H9 (cell line): Measurements from ENCODE around the gene EFNA3. TPM values are rescaled to one million over a fixed set of nuclear protein-coding genes. Genes with fewer than 3 reads are reported as not detected.

ENCODE experiments used
- DNase-seq: peaks from one replicate; pipeline ENCODE4 v3.0.0-alpha.2; 2017
- H2AFZ ChIP-seq: one replicate; pipeline ENCODE4 v1.6.1; 2013; ENCODE audit warnings: mild to moderate bottlenecking, low read length, control low read depth, moderate library complexity
- H2AK5ac ChIP-seq: 2 replicates; pipeline ENCODE4 v1.6.1; 2013; ENCODE audit warnings: low read length, control low read depth, mixed read lengths; ENCODE audit not compliant: insufficient read length
- H2BK120ac ChIP-seq: one replicate; pipeline ENCODE4 v1.6.1; 2013; ENCODE audit warnings: low read depth, mild to moderate bottlenecking, low read length, control low read depth, inconsistent platforms; ENCODE audit not compliant: poor library complexity, severe bottlenecking
- H2BK12ac ChIP-seq: 2 replicates; pipeline ENCODE4 v1.6.1; 2013; ENCODE audit warnings: low read length, control low read depth, mixed read lengths, low read depth; ENCODE audit not compliant: insufficient read length
- H2BK15ac ChIP-seq: 2 replicates; pipeline ENCODE4 v1.6.1; 2013; ENCODE audit warnings: low read depth, low read length, control low read depth
- H2BK20ac ChIP-seq: one replicate; pipeline ENCODE4 v1.6.1; 2013; ENCODE audit warnings: low read depth, mild to moderate bottlenecking, low read length, control low read depth, inconsistent platforms; ENCODE audit not compliant: poor library complexity, severe bottlenecking
- H2BK5ac ChIP-seq: 2 replicates; pipeline ENCODE4 v1.6.1; 2013; ENCODE audit warnings: low read length, control low read depth, mixed read lengths; ENCODE audit not compliant: insufficient read length
- H3K14ac ChIP-seq: 2 replicates; pipeline ENCODE4 v1.6.1; 2013; ENCODE audit warnings: low read length, control low read depth; ENCODE audit not compliant: insufficient read depth
- H3K18ac ChIP-seq: 2 replicates; pipeline ENCODE4 v1.6.1; 2013; ENCODE audit warnings: low read depth, mild to moderate bottlenecking, mixed read lengths, low read length, control low read depth; ENCODE audit not compliant: insufficient read length
- H3K23ac ChIP-seq: 2 replicates; pipeline ENCODE4 v1.6.1; 2013; ENCODE audit warnings: low read length, control low read depth, mixed read lengths, low read depth; ENCODE audit not compliant: insufficient read length
- H3K23me2 ChIP-seq: 2 replicates; pipeline ENCODE4 v1.6.1; 2013; ENCODE audit warnings: low read depth, mild to moderate bottlenecking, mixed read lengths, low read length, control low read depth; ENCODE audit not compliant: insufficient read length, poor library complexity, severe bottlenecking
- H3K27ac ChIP-seq: 2 replicates; pipeline ENCODE4 v1.5.1; 2013; ENCODE audit warnings: low read length, control low read depth, mixed read lengths, low read depth; ENCODE audit not compliant: insufficient read length
- H3K27me3 ChIP-seq: 2 replicates; pipeline ENCODE4 v1.6.1; 2013; ENCODE audit warnings: low read length, control low read depth, inconsistent platforms; ENCODE audit not compliant: insufficient read depth
- H3K4ac ChIP-seq: 2 replicates; pipeline ENCODE4 v1.6.1; 2013; ENCODE audit warnings: low read depth, mild to moderate bottlenecking, control low read depth, inconsistent platforms, low read length, moderate library complexity
- H3K4me1 ChIP-seq: 2 replicates; pipeline ENCODE4 v1.6.1; 2013; ENCODE audit warnings: low read length, control low read depth, inconsistent platforms; ENCODE audit not compliant: insufficient read depth
- H3K4me2 ChIP-seq: 2 replicates; pipeline ENCODE4 v1.6.1; 2013; ENCODE audit warnings: low read length, control low read depth, mixed read lengths; ENCODE audit not compliant: insufficient read length, insufficient read depth
- H3K56ac ChIP-seq: 2 replicates; pipeline ENCODE4 v1.6.1; 2013; ENCODE audit warnings: low read depth, mild to moderate bottlenecking, mixed read lengths, low read length, control low read depth; ENCODE audit not compliant: insufficient read length
- H3K79me1 ChIP-seq: 2 replicates; pipeline ENCODE4 v1.6.1; 2013; ENCODE audit warnings: low read depth, mild to moderate bottlenecking, moderate library complexity, low read length, control low read depth, inconsistent platforms; ENCODE audit not compliant: insufficient read depth, poor library complexity, severe bottlenecking
- H3K79me2 ChIP-seq: 2 replicates; pipeline ENCODE4 v1.6.1; 2013; ENCODE audit warnings: low read length, control low read depth, inconsistent platforms; ENCODE audit not compliant: insufficient read depth
- H3K9ac ChIP-seq: 2 replicates; pipeline ENCODE4 v1.6.1; 2013; ENCODE audit warnings: low read length, control low read depth, mixed read lengths; ENCODE audit not compliant: insufficient read length; ENCODE audit errors: extremely low read depth
- H3K9me3 ChIP-seq: one replicate; pipeline ENCODE4 v1.6.1; 2013; ENCODE audit warnings: low read depth, low read length, inconsistent platforms; ENCODE audit not compliant: control insufficient read depth
- H3T11ph ChIP-seq: one replicate; pipeline ENCODE4 v1.6.1; 2013; ENCODE audit warnings: mild to moderate bottlenecking, low read length, control low read depth, inconsistent platforms
- H4K20me1 ChIP-seq: one replicate; pipeline ENCODE4 v1.6.1; 2013; ENCODE audit not compliant: control insufficient read depth, insufficient read length, insufficient read depth
- H4K5ac ChIP-seq: 2 replicates; pipeline ENCODE4 v1.6.1; 2013; ENCODE audit warnings: low read depth, mild to moderate bottlenecking, mixed read lengths, low read length, control low read depth; ENCODE audit not compliant: insufficient read length
- H4K8ac ChIP-seq: replicated peaks from 2 replicates; pipeline ENCODE4 v1.6.1; 2013; ENCODE audit warnings: low read length, control low read depth, mixed read lengths, low read depth; ENCODE audit not compliant: insufficient read length
- H4K91ac ChIP-seq: 2 replicates; pipeline ENCODE4 v1.6.1; 2013; ENCODE audit warnings: low read depth, mild to moderate bottlenecking, moderate library complexity, mixed read lengths, low read length, control low read depth; ENCODE audit not compliant: insufficient read length
- H3K27ac Mint-ChIP-seq, 3 experiments: 2 replicates in 2 of 3; 3 replicates in 1 of 3; pipeline ENCODE4 v1.8.0; 2020 to 2021; ENCODE audit warnings: mixed read lengths in 3 of 3, mild to moderate bottlenecking in 1 of 3, moderate library complexity in 1 of 3
- H3K27me3 Mint-ChIP-seq: 2 replicates; pipeline ENCODE4 v1.8.0; 2021; ENCODE audit warnings: low read depth, mild to moderate bottlenecking, moderate library complexity, mixed read lengths
- H3K36me3 Mint-ChIP-seq, 3 experiments: 2 replicates in 2 of 3; 3 replicates in 1 of 3; pipeline ENCODE4 v1.8.0; 2020 to 2021; ENCODE audit warnings: low read depth in 3 of 3, mixed read lengths in 3 of 3; ENCODE audit not compliant: insufficient read depth in 1 of 3
- H3K4me1 Mint-ChIP-seq, 2 experiments: 2 replicates each; pipeline ENCODE4 v1.8.0; 2020; ENCODE audit warnings: mixed read lengths in 2 of 2
- H3K4me3 Mint-ChIP-seq, 2 experiments: 2 replicates in 1 of 2; 3 replicates in 1 of 2; pipeline ENCODE4 v1.8.0; 2020 to 2021; ENCODE audit warnings: mild to moderate bottlenecking in 2 of 2, mixed read lengths in 2 of 2, moderate library complexity in 1 of 2
- H3K9me3 Mint-ChIP-seq, 2 experiments: 2 replicates in 1 of 2; 3 replicates in 1 of 2; pipeline ENCODE4 v1.8.0; 2020; ENCODE audit warnings: mild to moderate bottlenecking in 2 of 2, mixed read lengths in 2 of 2, moderate library complexity in 1 of 2
- WGBS: extraction: QIAGEN DNeasy Blood & Tissue Kit; methylation state at CpG from one replicate; pipeline ENCODE4 v1.1.7; 2013; ENCODE audit warnings: missing lambda C conversion rate, low lambda C conversion rate, mixed read lengths; ENCODE audit not compliant: insufficient read length; ENCODE audit errors: extremely low coverage; 5-methylcytosine and 5-hydroxymethylcytosine counted together
- total RNA-seq: library from RNA; stranded (reverse); gene quantifications from 2 replicates; pipeline ENCODE4 v1.2.1, GENCODE V29; 2021
- TF ChIP-seq, protein P1 (sequence below): fragments of 200-600 bp; sonication (generic); conservative IDR thresholded peaks from 3 replicates; pipeline ENCODE4 v1.8.0; 2021; ENCODE audit warnings: antibody characterized with exemption, mild to moderate bottlenecking

EFNA3 gene
- total RNA-seq, 1 experiment from 2014 or later: 3.9 TPM

DNA sequence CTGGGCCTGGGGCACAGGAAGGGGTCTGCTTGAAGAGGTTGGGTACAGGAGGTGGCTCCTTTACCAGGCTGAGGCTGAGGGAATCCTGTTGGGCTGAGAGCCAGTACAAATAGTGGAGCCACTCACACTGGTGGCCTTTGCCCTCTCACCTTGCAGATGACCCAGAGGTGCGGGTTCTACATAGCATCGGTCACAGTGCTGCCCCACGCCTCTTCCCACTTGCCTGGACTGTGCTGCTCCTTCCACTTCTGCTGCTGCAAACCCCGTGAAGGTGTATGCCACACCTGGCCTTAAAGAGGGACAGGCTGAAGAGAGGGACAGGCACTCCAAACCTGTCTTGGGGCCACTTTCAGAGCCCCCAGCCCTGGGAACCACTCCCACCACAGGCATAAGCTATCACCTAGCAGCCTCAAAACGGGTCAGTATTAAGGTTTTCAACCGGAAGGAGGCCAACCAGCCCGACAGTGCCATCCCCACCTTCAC lies 55.2 kb downstream of the EFNA3 start:
- no peak overlapping the region for H4K8ac ChIP-seq
- H3K14ac ChIP-seq: no peak overlapping the region
- no peak overlapping the region for H2BK5ac ChIP-seq
- H2AFZ ChIP-seq: no peak overlapping the region
- TF ChIP-seq, protein P1, sequence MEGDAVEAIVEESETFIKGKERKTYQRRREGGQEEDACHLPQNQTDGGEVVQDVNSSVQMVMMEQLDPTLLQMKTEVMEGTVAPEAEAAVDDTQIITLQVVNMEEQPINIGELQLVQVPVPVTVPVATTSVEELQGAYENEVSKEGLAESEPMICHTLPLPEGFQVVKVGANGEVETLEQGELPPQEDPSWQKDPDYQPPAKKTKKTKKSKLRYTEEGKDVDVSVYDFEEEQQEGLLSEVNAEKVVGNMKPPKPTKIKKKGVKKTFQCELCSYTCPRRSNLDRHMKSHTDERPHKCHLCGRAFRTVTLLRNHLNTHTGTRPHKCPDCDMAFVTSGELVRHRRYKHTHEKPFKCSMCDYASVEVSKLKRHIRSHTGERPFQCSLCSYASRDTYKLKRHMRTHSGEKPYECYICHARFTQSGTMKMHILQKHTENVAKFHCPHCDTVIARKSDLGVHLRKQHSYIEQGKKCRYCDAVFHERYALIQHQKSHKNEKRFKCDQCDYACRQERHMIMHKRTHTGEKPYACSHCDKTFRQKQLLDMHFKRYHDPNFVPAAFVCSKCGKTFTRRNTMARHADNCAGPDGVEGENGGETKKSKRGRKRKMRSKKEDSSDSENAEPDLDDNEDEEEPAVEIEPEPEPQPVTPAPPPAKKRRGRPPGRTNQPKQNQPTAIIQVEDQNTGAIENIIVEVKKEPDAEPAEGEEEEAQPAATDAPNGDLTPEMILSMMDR: no peak
- no peaks in the 10 kb centered on the region; the same call in 1 of the 2 replicates for H3K27me3 ChIP-seq
- H3K79me1 ChIP-seq: no peaks in the 10 kb centered on the region
- H3K9me3 Mint-ChIP-seq: no peaks in the 10 kb centered on the region
- no peak overlapping the region for H3K9ac ChIP-seq
- H2BK120ac ChIP-seq: no peak overlapping the region
- DNase-seq: no peak
- H2BK15ac ChIP-seq: no peak overlapping the region
- 0 out of 2 replicates have a peak, but pooled peaks cover 2% of the 10 kb centered on the region for H3K79me2 ChIP-seq
- H3T11ph ChIP-seq: no peak overlapping the region
- H3K23me2 ChIP-seq: peaks cover 22% of the 10 kb centered on the region
- WGBS: no CpG with 5 or more reads among the region's 7 CpGs
- no peak overlapping the region for H2BK12ac ChIP-seq
- H3K27me3 Mint-ChIP-seq: peaks cover 33% of the 10 kb centered on the region
- no peak overlapping the region for H3K4ac ChIP-seq
- no peaks in the 10 kb centered on the region for H4K20me1 ChIP-seq
- no peak overlapping the region for H4K91ac ChIP-seq
- H3K56ac ChIP-seq: no peak overlapping the region
- peaks cover 38% of the 10 kb centered on the region in 2 experiments for H3K4me1 Mint-ChIP-seq
- H3K9me3 ChIP-seq: no peaks in the 10 kb centered on the region
- no peak overlapping the region for H2AK5ac ChIP-seq
- H3K4me3 Mint-ChIP-seq: peak overlapping the region in 1 of 2 experiments; percentile 93; a peak in 2 of 5 replicates
- H3K27ac Mint-ChIP-seq: no peak overlapping the region
- H2BK20ac ChIP-seq: no peak overlapping the region
- no peak overlapping the region for H3K23ac ChIP-seq
- H3K18ac ChIP-seq: no peak overlapping the region
- H4K5ac ChIP-seq: no peak overlapping the region
- H3K36me3 Mint-ChIP-seq: peaks cover 14 to 26% (median 16%) of the 10 kb centered on the region in 3 experiments
- H3K4me1 ChIP-seq: no peaks in the 10 kb centered on the region; the same call in 1 of the 2 replicates
- H3K4me2 ChIP-seq: no peak overlapping the region
- H3K27ac ChIP-seq: no peak overlapping the region
